ENCODE results near the gene MTHFD1L. TPM values are rescaled to one million over a fixed set of nuclear protein-coding genes. Genes with fewer than 3 reads are reported as not detected.

MTHFD1L gene
- total RNA-seq, 2 experiments from 2014 or later: 155 to 158 TPM

GRCh38 chr6:151058021-151058733 lies 192.7 kb downstream of the MTHFD1L start:
- Mint-ChIP-seq H3K4me3 (no peak overlapping the region), H3K9me3 (no peaks in the 10 kb centered on the region), H3K27me3 (no peaks in the 10 kb centered on the region), H3K27ac (no peak overlapping the region), H3K4me1 (ENCODE audit: low read depth) (no peaks in the 10 kb centered on the region), H3K36me3 (ENCODE audit: low read depth) (peaks cover 33% of the 10 kb centered on the region)
- ChIA-PET POLR2A (no interaction called here), CTCF (no interaction called here)
- intact Hi-C loops (cut with micrococcal nuclease): no loop called here
- no peak for TF ChIP-seq CTCF (IDR thresholded peaks at IDR 0.05)
- DNase-seq (no peak), ATAC-seq (no peak)

- intact Hi-C loops (cut with micrococcal nuclease): no loop called here
Observed at GRCh38 chr6:151059612-151060095, 194.2 kb downstream of the MTHFD1L start.

GRCh38 chr6:151060096-151060765 lies 194.7 kb downstream of the MTHFD1L start:
- ChIA-PET POLR2A (no interaction called here), CTCF (interaction anchor here (1.3 kb wide), 1 partner anchor 264 kb away, joined by 5 read pairs; no protein-coding TSS in a partner anchor)
- intact Hi-C loops (cut with micrococcal nuclease): no loop called here
- ATAC-seq: no peak
- Mint-ChIP-seq H3K4me1 (ENCODE audit: low read depth) (no peaks in the 10 kb centered on the region), H3K36me3 (ENCODE audit: low read depth) (peaks cover 29% of the 10 kb centered on the region), H3K4me3 (no peak overlapping the region), H3K9me3 (no peaks in the 10 kb centered on the region), H3K27ac (no peak overlapping the region), H3K27me3 (no peaks in the 10 kb centered on the region)
- TF ChIP-seq CTCF (IDR thresholded peaks at IDR 0.05): no peak
- no peak for DNase-seq

More at GRCh38 chr6:151059612-151060095, 194.2 kb downstream of the MTHFD1L start:
- no peak overlapping the region for H3K4me3 Mint-ChIP-seq
- ChIA-PET CTCF (no interaction called here), POLR2A (no interaction called here)
- TF ChIP-seq CTCF (IDR thresholded peaks at IDR 0.05): no peak
- no peaks in the 10 kb centered on the region for H3K27me3 Mint-ChIP-seq
- H3K9me3 Mint-ChIP-seq: no peaks in the 10 kb centered on the region
- ATAC-seq (no peak), DNase-seq (no peak)
- peaks cover 28% of the 10 kb centered on the region for H3K36me3 Mint-ChIP-seq (ENCODE audit: low read depth)
- no peak overlapping the region for H3K27ac Mint-ChIP-seq
- H3K4me1 Mint-ChIP-seq (ENCODE audit: low read depth): no peaks in the 10 kb centered on the region

- H3K27me3 Mint-ChIP-seq: no peaks in the 10 kb centered on the region
- no peaks in the 10 kb centered on the region for H3K4me1 Mint-ChIP-seq (ENCODE audit: low read depth)
- POLR2A ChIA-PET: no interaction called here
- no peak for TF ChIP-seq CTCF (IDR thresholded peaks at IDR 0.05)
- H3K4me3 Mint-ChIP-seq: no peak overlapping the region
- no peak overlapping the region for H3K27ac Mint-ChIP-seq
- no peaks in the 10 kb centered on the region for H3K9me3 Mint-ChIP-seq
- DNase-seq: no peak
- H3K36me3 Mint-ChIP-seq (ENCODE audit: low read depth): peaks cover 34% of the 10 kb centered on the region
- ATAC-seq: no peak
- CTCF ChIA-PET: interaction anchor here (1.3 kb wide), 1 partner anchor 264 kb away, joined by 5 read pairs; no protein-coding TSS in a partner anchor
- intact Hi-C loops (cut with micrococcal nuclease): no loop called here
Observed at GRCh38 chr6:151060766-151061531, 195.4 kb downstream of the MTHFD1L start.

Data from activated CD8-positive, alpha-beta T cell treated with anti-CD3 and anti-CD28 coated beads for 36 hours (primary cell).